HEK293 (cell line): ENCODE data around the gene UPP2.

Experiments
- CTCF ChIA-PET: fragments of 350-600 bp; formaldehyde crosslinking; extraction: SDS; loops from one replicate; lab custom pipeline; 2021; ENCODE audit warnings: antibody characterized with exemption; lab: Yijun Ruan, JAX
- POLR2A ChIA-PET: fragments of 300-600 bp; formaldehyde crosslinking; extraction: SDS; loops from one replicate; lab custom pipeline; 2020; ENCODE audit warnings: antibody characterized with exemption, inconsistent platforms; lab: Yijun Ruan, JAX
- H3K27ac ChIP-seq: fragments of 200-500 bp; sonication (Bioruptor generic); 2 replicates; pipeline ENCODE4 v1.5.1; 2014; ENCODE audit warnings: low read depth, low read length, control low read depth, inconsistent platforms; ENCODE audit errors: extremely low read depth
- H3K36me3 ChIP-seq, 2 experiments: fragments of 200-500 bp in 1 of 2; sonication (Bioruptor generic) in 1 of 2; 1 replicate in 1 of 2; 2 replicates in 1 of 2; pipeline ENCODE4 v1.5.1; 2014 to 2017; ENCODE audit warnings: inconsistent platforms in 2 of 2, low read length in 2 of 2; ENCODE audit not compliant: control insufficient read depth in 2 of 2, insufficient read depth in 1 of 2
- H3K4me1 ChIP-seq: fragments of 200-500 bp; sonication (Bioruptor generic); 2 replicates; pipeline ENCODE4 v1.5.1; 2014; ENCODE audit warnings: mild to moderate bottlenecking, low read length, inconsistent platforms; ENCODE audit not compliant: control insufficient read depth, insufficient read depth
- H3K4me3 ChIP-seq: 2 replicates; pipeline ENCODE4 v1.5.1; 2011; ENCODE audit warnings: low read depth, mild to moderate bottlenecking, control low read depth, low read length, moderate library complexity
- H3K9me3 ChIP-seq: fragments of 200-500 bp; sonication (Bioruptor generic); 2 replicates; pipeline ENCODE4 v1.5.1; 2014; ENCODE audit warnings: low read depth, low read length, inconsistent platforms; ENCODE audit not compliant: control insufficient read depth, insufficient read depth
- BCL11B ChIP-seq: fragments of 450-650 bp; formaldehyde crosslinking; IDR thresholded peaks from 2 replicates; pipeline ENCODE4 v1.5.1; 2016; ENCODE audit warnings: low read depth, missing biosample characterization, missing genetic modification characterization
- EGR2 ChIP-seq: fragments of 450-650 bp; formaldehyde crosslinking; IDR thresholded peaks from 2 replicates; pipeline ENCODE4 v1.5.1; 2016; ENCODE audit warnings: low read depth, missing biosample characterization, missing genetic modification characterization
- MZF1 ChIP-seq: fragments of 450-650 bp; formaldehyde crosslinking; IDR thresholded peaks from 2 replicates; pipeline ENCODE4 v1.5.1; 2017; ENCODE audit warnings: missing biosample characterization, missing genetic modification characterization, borderline replicate concordance
- SP2 ChIP-seq: fragments of 450-650 bp; formaldehyde crosslinking; IDR thresholded peaks from 2 replicates; pipeline ENCODE4 v1.5.1; 2016; ENCODE audit warnings: missing biosample characterization, missing genetic modification characterization
- ZBTB8A ChIP-seq: fragments of 450-650 bp; formaldehyde crosslinking; IDR thresholded peaks from 2 replicates; pipeline ENCODE4 v1.5.1; 2016; ENCODE audit warnings: missing biosample characterization, missing genetic modification characterization
- ZFP69B ChIP-seq: fragments of 450-650 bp; formaldehyde crosslinking; IDR thresholded peaks from 2 replicates; pipeline ENCODE4 v1.5.1; 2016; ENCODE audit warnings: missing biosample characterization, missing genetic modification characterization
- ZNF214 ChIP-seq: fragments of 450-650 bp; formaldehyde crosslinking; IDR thresholded peaks from 2 replicates; pipeline ENCODE4 v1.5.1; 2017; ENCODE audit warnings: missing biosample characterization, mild to moderate bottlenecking, missing genetic modification characterization, borderline replicate concordance
- ZNF311 ChIP-seq: fragments of 450-650 bp; formaldehyde crosslinking; IDR thresholded peaks from 2 replicates; pipeline ENCODE4 v1.5.1; 2017; ENCODE audit warnings: missing biosample characterization, missing genetic modification characterization, borderline replicate concordance
- ZNF341 ChIP-seq: fragments of 450-650 bp; formaldehyde crosslinking; IDR thresholded peaks from 2 replicates; pipeline ENCODE4; 2016; ENCODE audit warnings: low read depth, missing biosample characterization, missing genetic modification characterization
- ZNF404 ChIP-seq: fragments of 450-650 bp; formaldehyde crosslinking; IDR thresholded peaks from 2 replicates; pipeline ENCODE4 v1.5.1; 2017; ENCODE audit warnings: missing biosample characterization, missing genetic modification characterization
- ZNF48 ChIP-seq: fragments of 450-650 bp; formaldehyde crosslinking; IDR thresholded peaks from 2 replicates; pipeline ENCODE4 v1.5.1; 2016; ENCODE audit warnings: missing biosample characterization, missing genetic modification characterization
- ZNF521 ChIP-seq: fragments of 450-650 bp; formaldehyde crosslinking; IDR thresholded peaks from 2 replicates; pipeline ENCODE4 v1.5.1; 2017; ENCODE audit warnings: missing biosample characterization, mild to moderate bottlenecking, missing genetic modification characterization
- ZNF626 ChIP-seq: fragments of 450-650 bp; sonication (Bioruptor Pico); formaldehyde crosslinking; IDR thresholded peaks from 2 replicates; pipeline ENCODE4 v1.5.1; 2018; ENCODE audit warnings: missing biosample characterization, missing genetic modification characterization, inconsistent platforms
- ZNF654 ChIP-seq: fragments of 450-650 bp; formaldehyde crosslinking; IDR thresholded peaks from 2 replicates; pipeline ENCODE4 v1.5.1; 2016; ENCODE audit warnings: low read depth, missing biosample characterization, missing genetic modification characterization
- ZNF658 ChIP-seq: fragments of 450-650 bp; formaldehyde crosslinking; IDR thresholded peaks from 2 replicates; pipeline ENCODE4; 2016; ENCODE audit warnings: missing biosample characterization, missing genetic modification characterization
- ZNF791 ChIP-seq: fragments of 450-650 bp; formaldehyde crosslinking; IDR thresholded peaks from 2 replicates; pipeline ENCODE4 v1.5.1; 2016; ENCODE audit warnings: missing biosample characterization, missing genetic modification characterization
- TF ChIP-seq, protein P1 (sequence below): fragments of 450-650 bp; formaldehyde crosslinking; IDR thresholded peaks from 2 replicates; pipeline ENCODE4 v1.5.1; 2016; ENCODE audit warnings: missing biosample characterization, missing genetic modification characterization, borderline replicate concordance
- TF ChIP-seq, protein P2 (sequence below): fragments of 450-650 bp; formaldehyde crosslinking; IDR thresholded peaks from 2 replicates; pipeline ENCODE4 v1.5.1; 2016; ENCODE audit warnings: missing biosample characterization, missing genetic modification characterization
- TF ChIP-seq, protein P3 (sequence below): fragments of 450-650 bp; formaldehyde crosslinking; IDR thresholded peaks from 2 replicates; pipeline ENCODE4 v1.5.1; 2016; ENCODE audit warnings: missing biosample characterization, missing genetic modification characterization, low read depth
- TF ChIP-seq, protein P4 (sequence below): fragments of 450-650 bp; formaldehyde crosslinking; IDR thresholded peaks from 2 replicates; pipeline ENCODE4 v1.5.1; 2016; ENCODE audit warnings: missing biosample characterization, missing genetic modification characterization

The UPP2 gene

DNA sequence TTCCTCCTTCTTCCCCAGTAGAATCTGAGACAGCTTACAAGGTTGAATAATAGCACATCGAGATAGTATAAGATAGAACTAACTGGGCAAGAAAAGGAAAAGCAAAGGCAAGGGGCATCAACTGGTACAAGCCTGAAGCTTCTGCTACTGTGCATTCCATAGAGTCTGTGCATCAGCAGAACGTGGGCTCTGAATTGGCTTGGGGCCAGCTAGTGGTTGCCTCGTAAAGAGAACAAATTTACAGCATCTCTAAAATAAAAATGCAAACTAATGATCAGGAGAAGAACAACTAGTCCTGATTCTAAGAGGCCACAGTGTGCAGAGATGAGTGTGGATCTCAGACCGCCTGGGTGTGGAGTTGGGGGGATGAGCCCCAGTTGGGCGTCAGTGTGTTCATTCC lies 36.6 kb downstream of the UPP2 start (continued):
- TF ChIP-seq SP2 = no peak
- no peak for TF ChIP-seq ZNF654 (tag by site-specific recombination)
- no peak for TF ChIP-seq MZF1 (tag by site-specific recombination)
- TF ChIP-seq ZNF48 (tag by site-specific recombination) = no peak

DNA sequence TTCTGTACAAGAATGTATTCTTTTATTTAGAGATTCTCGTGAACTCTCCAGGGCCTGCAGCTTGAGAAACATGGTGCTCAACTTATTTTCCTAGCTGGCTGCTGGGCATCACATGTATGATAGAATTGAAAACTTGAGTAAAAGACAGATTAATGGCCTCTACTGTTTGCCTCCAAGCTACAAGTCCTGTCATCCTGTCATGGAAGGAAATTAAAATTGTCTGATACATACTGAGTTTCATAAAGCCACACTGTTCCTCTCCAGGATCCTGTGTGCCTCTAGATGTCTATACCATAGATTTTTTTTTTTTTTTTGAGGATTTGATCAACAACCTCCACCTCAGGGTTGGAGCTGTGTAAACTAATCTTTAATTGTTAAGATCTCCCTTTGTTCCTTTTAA lies 38.5 kb downstream of the UPP2 start:
- CTCF ChIA-PET = interaction anchor here (0.6 kb wide), 3 partner anchors 19 to 1399 kb away, joined by 3 read pairs; no protein-coding TSS in a partner anchor

DNA sequence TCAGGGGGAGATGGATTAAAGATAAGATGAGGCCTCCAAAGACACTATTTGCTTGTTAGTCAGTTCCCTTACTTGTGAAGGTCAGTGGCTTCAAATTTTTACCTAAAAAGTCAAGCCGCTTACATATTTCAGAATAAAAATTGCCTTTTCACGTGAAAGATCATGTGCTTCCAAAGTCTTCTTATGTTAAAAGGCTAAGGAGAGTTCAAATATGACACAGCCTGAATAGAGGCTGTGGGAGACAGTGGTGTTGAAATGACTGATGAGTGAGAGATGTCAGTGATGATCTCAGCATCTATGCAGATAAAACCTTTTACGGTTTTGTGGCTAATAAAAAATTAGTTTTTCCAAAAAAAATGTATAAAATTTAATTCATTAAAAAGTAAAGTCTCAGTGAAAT lies 40.5 kb downstream of the UPP2 start:
- H3K27ac ChIP-seq = no peak overlapping the region
- no peaks in the 10 kb centered on the region for H3K4me1 ChIP-seq
- no peak overlapping the region for H3K4me3 ChIP-seq
- no peaks in the 10 kb centered on the region for H3K9me3 ChIP-seq
- ChIA-PET CTCF (no interaction called here), POLR2A (no interaction called here)
- TF ChIP-seq ZFP69B (tag by site-specific recombination) (no peak), ZNF311 (tag by site-specific recombination) (no peak), BCL11B (tag by site-specific recombination) (no peak), ZNF658 (no peak), ZNF404 (tag by site-specific recombination) (no peak)
- TF ChIP-seq, protein P1, sequence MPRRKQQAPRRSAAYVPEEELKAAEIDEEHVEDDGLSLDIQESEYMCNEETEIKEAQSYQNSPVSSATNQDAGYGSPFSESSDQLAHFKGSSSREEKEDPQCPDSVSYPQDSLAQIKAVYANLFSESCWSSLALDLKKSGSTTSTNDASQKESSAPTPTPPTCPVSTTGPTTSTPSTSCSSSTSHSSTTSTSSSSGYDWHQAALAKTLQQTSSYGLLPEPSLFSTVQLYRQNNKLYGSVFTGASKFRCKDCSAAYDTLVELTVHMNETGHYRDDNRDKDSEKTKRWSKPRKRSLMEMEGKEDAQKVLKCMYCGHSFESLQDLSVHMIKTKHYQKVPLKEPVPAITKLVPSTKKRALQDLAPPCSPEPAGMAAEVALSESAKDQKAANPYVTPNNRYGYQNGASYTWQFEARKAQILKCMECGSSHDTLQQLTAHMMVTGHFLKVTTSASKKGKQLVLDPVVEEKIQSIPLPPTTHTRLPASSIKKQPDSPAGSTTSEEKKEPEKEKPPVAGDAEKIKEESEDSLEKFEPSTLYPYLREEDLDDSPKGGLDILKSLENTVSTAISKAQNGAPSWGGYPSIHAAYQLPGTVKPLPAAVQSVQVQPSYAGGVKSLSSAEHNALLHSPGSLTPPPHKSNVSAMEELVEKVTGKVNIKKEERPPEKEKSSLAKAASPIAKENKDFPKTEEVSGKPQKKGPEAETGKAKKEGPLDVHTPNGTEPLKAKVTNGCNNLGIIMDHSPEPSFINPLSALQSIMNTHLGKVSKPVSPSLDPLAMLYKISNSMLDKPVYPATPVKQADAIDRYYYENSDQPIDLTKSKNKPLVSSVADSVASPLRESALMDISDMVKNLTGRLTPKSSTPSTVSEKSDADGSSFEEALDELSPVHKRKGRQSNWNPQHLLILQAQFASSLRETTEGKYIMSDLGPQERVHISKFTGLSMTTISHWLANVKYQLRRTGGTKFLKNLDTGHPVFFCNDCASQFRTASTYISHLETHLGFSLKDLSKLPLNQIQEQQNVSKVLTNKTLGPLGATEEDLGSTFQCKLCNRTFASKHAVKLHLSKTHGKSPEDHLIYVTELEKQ (tag by site-specific recombination) = no peak
- no peaks in the 10 kb centered on the region for H3K36me3 ChIP-seq

More for the DNA sequence above, 38.5 kb downstream of the UPP2 start:
- no peaks in the 10 kb centered on the region for H3K36me3 ChIP-seq
- H3K4me1 ChIP-seq = no peaks in the 10 kb centered on the region
- no peak overlapping the region for H3K27ac ChIP-seq
- H3K4me3 ChIP-seq = no peak overlapping the region
- H3K9me3 ChIP-seq = no peaks in the 10 kb centered on the region
- no peak for TF ChIP-seq ZBTB8A (tag by site-specific recombination)
- no peak for TF ChIP-seq ZNF214 (tag by site-specific recombination)
- TF ChIP-seq, protein P2, sequence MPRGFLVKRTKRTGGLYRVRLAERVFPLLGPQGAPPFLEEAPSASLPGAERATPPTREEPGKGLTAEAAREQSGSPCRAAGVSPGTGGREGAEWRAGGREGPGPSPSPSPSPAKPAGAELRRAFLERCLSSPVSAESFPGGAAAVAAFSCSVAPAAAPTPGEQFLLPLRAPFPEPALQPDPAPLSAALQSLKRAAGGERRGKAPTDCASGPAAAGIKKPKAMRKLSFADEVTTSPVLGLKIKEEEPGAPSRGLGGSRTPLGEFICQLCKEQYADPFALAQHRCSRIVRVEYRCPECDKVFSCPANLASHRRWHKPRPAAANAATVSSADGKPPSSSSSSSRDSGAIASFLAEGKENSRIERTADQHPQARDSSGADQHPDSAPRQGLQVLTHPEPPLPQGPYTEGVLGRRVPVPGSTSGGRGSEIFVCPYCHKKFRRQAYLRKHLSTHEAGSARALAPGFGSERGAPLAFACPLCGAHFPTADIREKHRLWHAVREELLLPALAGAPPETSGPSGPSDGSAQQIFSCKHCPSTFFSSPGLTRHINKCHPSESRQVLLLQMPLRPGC (tag by site-specific recombination) = no peak
- no peak for TF ChIP-seq ZNF791
- TF ChIP-seq EGR2 (tag by site-specific recombination) = no peak
- TF ChIP-seq, protein P3, sequence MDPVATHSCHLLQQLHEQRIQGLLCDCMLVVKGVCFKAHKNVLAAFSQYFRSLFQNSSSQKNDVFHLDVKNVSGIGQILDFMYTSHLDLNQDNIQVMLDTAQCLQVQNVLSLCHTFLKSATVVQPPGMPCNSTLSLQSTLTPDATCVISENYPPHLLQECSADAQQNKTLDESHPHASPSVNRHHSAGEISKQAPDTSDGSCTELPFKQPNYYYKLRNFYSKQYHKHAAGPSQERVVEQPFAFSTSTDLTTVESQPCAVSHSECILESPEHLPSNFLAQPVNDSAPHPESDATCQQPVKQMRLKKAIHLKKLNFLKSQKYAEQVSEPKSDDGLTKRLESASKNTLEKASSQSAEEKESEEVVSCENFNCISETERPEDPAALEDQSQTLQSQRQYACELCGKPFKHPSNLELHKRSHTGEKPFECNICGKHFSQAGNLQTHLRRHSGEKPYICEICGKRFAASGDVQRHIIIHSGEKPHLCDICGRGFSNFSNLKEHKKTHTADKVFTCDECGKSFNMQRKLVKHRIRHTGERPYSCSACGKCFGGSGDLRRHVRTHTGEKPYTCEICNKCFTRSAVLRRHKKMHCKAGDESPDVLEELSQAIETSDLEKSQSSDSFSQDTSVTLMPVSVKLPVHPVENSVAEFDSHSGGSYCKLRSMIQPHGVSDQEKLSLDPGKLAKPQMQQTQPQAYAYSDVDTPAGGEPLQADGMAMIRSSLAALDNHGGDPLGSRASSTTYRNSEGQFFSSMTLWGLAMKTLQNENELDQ (tag by site-specific recombination) = no peak
- TF ChIP-seq ZNF626 = no peak
- TF ChIP-seq, protein P4, sequence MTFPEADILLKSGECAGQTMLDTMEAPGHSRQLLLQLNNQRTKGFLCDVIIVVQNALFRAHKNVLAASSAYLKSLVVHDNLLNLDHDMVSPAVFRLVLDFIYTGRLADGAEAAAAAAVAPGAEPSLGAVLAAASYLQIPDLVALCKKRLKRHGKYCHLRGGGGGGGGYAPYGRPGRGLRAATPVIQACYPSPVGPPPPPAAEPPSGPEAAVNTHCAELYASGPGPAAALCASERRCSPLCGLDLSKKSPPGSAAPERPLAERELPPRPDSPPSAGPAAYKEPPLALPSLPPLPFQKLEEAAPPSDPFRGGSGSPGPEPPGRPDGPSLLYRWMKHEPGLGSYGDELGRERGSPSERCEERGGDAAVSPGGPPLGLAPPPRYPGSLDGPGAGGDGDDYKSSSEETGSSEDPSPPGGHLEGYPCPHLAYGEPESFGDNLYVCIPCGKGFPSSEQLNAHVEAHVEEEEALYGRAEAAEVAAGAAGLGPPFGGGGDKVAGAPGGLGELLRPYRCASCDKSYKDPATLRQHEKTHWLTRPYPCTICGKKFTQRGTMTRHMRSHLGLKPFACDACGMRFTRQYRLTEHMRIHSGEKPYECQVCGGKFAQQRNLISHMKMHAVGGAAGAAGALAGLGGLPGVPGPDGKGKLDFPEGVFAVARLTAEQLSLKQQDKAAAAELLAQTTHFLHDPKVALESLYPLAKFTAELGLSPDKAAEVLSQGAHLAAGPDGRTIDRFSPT = no peak
- no peak for TF ChIP-seq ZNF521 (tag by site-specific recombination)
- no peak for TF ChIP-seq ZNF341 (tag by site-specific recombination)
- POLR2A ChIA-PET = no interaction called here
